ENCODE measurements around the gene NLGN1.

NLGN1 gene

GRCh38 chr3:174020156-174020555 is 622.6 kb downstream of the NLGN1 start:
- no peak for DNase-seq

GRCh38 chr3:174023421-174023820 is 625.9 kb downstream of the NLGN1 start:
- DNase-seq = no peak

DNA sequence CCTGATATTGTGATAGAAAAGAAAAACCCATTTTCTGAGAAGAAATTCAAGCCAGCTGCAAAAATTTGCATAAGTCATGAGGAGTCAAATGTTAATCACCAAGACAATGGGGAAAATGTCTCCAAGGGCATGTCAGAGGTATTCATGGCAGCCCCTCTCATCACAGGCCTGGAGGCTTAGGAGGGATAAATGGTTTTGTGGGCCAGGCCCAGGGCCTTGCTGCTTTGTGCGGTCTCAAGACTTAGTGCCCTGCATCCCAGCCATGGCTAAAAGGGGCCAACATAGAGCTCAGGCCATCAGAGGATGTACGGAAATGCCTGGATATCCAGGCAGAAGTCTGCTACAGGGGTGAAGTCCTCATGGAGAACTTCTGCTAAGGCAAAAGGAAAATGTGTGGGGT is 631.1 kb downstream of the NLGN1 start:
- DNase-seq = no peak

DNA sequence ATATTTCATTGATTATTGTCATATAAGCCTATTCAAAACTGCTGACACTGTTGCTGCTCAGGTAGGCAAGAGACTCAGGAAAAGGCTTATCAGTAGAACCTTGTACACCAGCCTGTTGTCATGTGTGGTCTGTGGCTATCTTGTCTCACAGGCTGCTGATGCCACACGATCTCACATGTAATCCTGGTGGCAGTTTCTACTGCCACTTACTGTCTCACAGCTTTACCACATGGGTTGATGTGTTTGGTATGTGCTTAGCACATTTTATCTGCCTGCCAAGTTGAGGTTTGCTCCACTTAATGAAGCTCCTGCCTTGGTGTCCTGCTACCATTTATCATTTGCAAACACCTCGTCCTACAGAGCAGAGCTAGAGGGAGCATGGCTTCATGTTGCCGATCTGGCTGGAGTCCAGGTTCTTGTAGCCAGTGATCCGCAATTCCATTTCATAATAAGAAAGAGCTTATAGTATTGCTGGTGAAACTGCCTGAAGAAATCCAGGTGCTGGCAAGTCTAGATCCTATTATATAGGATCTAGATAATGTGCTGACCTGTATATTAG is 637.9 kb downstream of the NLGN1 start:
- no peak for DNase-seq

DNA sequence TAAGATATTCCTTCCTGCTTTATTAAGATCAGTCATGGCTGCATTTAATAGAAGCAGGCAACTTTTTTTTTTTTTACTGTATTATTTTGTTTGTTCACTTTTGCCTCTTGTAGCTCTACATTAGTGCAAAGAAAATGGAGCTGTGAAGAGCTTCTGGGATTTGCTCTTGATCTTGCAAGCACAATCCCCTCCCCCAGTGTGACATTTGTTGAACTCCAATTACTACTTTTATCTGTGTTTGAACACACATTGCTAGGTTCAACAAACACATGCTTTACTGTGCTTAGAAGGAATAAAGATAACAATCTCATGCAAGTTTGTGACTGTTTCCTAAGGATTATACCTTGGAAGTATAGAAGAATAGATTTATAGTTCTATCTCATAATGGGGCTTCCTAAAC is 648.8 kb downstream of the NLGN1 start:
- DNase-seq = no peak

GRCh38 chr3:174049472-174049871 is 651.9 kb downstream of the NLGN1 start:
- DNase-seq = no peak

DNA sequence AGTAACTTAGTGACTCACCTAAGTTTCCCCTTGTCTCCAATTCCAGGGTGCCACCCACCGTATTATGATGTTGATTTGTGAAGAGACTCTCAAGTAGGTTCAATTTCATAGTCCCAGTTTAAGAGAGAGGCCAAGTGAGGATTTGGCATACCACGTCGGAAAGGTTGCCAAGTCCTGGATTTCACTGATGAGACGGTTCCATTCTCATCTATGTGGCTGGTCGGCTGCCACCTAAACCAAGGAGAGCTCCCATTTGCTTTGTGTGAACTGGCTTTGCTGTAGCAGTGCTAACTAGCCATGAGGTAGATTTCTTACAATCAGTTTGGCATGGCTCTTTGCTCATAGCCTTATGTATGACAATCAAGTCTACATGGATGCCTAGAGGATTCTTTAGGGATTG is 653.6 kb downstream of the NLGN1 start:
- no peak for DNase-seq

DNA sequence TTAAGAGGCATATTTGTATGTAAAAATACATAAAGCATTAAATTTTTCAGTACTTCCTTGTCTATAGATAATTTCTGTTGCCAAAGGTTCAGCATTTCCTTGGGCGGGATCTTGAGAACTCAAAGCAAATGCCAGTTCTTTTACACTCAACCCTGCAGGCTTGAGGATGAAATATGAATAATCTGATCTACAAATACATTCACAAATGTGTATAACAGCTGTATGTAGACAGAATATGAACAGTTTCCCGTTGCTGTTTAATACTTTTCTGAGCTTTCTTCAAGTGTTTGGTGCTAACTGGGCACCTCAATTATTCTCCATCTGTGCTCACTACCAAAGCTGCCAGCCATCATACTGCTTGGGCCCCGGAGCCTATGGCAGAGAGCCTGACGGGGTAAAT is 661.3 kb downstream of the NLGN1 start:
- DNase-seq = no peak

- no peak for DNase-seq
Measured at GRCh38 chr3:174060431-174060830, 662.9 kb downstream of the NLGN1 start.

DNA sequence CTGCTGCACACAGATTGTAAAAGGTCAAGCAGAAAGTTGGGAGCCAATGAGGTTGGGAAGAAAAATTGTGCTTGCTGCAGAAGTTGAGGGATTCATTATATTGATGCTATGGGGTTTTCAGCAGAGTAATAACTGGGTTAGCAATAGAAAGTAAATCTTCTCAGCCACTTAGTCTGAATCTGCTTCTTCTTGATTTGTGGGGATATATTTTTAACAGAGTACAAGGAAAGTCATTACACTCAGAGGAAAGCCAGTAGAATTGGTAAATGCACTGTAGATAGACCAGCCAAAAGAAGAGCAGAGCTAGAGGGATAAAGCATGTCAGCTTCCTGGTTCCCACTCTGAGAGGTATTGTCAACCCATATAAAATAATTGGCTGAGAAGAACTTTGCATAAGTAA is 663.6 kb downstream of the NLGN1 start:
- no peak for DNase-seq

DNA sequence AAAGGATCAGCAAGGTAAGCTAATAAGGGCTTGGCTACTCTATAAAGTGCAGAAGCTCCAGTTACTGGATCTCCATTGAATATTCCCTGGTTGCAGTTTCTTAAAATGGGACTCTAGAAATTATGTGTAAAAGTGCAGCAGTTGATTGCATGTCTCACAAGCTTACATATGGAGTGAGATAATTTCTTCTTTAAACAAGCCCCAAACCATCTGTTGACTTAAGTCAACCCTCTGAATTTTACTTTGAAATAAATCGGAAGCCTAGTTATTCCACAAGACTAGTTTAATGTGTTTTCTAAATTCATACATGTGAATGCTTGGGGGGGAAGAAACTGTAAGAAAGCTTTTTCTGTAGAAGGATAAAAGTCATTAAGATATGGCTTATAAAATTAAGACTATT is 664.2 kb downstream of the NLGN1 start:
- DNase-seq = no peak

- no peak for DNase-seq
Measured at GRCh38 chr3:174062923-174063322, 665.4 kb downstream of the NLGN1 start.

DNA sequence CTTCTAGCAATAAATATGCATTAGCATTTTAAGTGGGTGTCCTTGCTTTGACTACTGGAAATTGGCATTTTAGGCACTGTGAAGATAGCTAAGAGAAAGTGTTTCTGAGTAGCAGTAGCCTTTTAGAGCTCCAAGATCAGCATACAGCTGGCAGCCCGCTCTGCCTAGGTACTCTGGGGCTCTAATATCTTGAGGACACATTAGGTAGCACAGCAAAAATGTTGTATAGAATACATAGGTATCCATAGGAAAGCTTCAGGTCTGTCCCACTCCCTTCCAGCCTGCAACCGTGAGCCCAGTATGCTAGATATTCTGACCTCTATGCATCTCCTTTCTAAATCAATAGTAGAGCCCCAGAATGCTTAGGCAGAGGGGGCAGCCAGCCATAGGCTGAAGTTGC is 670.5 kb downstream of the NLGN1 start:
- DNase-seq = no peak

- DNase-seq = no peak
Measured at GRCh38 chr3:174072675-174073074, 675.1 kb downstream of the NLGN1 start.

DNA sequence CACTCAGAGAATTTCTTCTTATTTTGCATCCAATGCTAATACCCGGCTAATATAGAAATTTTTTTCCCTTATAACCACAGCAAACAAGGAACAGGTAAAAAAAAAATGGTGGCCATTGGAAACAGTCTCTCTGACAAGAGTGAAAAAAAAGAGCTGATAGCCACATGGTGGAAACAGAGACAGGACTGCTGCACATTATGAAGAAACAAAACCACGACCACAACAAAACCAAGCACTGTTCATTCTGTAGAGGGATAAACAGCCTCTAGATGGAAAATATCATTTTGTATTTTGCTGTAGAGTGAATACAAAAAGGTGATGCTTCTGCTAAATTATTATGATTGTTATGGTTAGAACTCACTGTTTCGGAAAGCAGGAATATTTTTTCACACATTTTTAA is 686.2 kb downstream of the NLGN1 start:
- no peak for DNase-seq

DNA sequence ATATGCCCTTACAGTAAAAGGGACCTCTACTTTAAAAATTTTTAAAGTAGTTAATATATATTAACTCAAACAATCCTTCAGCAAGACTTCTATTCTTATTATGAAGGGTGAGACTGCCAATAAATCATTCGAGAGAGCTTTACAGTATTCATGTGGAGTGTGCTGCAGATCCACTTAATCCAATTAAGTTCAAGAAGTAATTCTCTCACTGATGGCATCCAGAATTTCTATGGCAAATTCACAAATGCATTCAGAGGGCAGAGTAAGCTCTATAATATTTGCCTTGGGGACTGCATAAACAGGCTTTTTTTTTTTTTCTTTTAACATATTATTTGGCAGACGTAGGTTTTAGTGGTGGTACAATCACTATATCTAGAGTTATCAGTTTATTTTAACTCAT is 692.0 kb downstream of the NLGN1 start:
- DNase-seq = no peak

DNA sequence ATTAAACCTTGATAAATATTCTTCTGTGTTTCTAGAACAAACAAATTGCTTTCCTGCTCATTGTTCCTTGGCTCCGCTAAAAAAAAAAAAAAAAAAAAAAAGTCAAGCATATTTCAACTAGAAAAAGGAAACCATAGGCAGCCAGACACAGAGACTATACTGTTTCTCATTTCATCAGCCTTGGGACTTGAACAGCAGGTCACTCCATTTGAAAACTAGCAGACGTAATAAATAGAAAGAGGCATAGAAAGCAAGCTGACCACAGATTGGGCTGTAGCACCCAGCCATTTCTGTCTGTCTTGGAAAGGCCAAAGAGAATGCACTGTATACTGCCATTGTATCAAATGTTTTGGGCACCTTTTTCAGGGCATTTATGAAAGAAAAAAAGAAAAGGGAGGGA is 697.1 kb downstream of the NLGN1 start:
- DNase-seq = no peak

DNA sequence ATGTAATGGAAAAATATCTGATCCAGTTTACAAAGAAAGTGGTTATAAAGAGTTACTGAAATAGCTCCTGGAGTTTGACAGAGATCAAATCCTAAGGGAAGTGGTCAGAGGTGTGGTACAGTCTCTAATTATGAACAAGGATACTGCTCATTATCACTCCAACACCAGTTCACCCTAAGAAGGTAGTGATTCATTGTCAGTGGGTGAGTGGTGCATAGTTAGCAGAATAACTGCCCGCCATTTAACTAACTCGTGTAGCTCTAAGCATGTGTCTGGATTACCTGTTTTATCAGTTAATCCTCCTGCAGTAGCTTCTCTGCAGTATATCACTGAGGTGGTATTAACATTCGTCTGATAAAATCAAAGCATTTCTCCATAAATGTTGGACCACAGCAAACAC is 700.1 kb downstream of the NLGN1 start:
- no peak for DNase-seq

DNA sequence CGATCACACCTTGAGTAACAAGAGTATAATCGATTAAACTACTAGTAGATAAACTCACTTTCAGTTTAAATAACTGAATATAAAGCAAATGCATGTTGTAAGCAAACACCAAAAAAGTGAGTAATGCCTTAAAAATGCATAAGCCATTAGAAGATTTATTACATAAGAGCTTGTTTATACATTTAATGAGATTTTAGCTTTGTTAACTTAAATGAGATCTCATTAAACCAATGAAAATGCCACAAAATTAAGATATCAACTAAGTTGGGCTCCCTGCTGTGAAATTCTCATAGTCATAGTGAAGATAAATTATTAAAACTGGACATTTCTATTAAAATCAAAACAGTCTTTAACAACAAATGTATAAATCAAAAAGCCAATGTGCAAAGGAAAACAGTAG is 701.2 kb downstream of the NLGN1 start:
- no peak for DNase-seq

- no peak for DNase-seq
Measured at GRCh38 chr3:174099724-174100123, 702.2 kb downstream of the NLGN1 start.

DNA sequence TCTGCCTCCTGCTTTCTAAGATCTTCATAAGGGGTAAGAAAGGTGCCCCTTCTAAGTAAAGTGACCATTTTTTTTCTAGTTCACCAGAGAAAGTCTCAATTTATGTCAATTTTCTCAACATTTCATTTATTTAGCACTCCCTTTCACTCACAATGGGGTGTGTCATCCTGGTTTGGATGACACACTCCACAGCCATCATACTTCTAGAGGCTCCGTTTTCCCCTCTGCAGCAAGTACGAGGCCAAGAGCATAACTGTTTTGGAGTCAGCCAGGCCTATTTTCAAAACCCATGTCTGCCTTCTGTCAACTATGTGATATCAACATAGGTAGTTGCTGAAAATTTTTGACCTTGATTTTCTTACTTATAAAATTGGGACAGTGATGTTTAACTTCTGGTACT is 703.2 kb downstream of the NLGN1 start:
- DNase-seq = no peak

DNA sequence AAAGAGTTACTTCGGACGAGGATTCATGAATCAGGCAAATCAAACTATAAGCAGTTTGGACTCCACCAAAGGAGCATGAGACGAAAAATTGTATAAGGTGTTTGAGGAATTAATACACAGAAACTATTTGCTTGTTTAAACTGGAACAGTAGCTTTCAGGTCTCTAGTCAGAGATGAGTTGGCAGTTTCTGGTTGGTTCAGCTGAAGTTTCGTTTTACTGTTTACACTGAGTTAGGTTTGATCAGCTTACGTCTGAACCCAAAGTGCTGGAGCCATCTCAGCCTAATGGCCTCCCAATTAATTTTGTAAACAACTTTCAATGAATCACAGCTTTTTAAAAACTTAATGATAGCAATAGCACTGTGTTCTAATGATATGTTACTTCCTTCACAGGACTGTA is 703.7 kb downstream of the NLGN1 start:
- no peak for DNase-seq

GRCh38 chr3:174102274-174102673 is 704.7 kb downstream of the NLGN1 start:
- DNase-seq = no peak

DNA sequence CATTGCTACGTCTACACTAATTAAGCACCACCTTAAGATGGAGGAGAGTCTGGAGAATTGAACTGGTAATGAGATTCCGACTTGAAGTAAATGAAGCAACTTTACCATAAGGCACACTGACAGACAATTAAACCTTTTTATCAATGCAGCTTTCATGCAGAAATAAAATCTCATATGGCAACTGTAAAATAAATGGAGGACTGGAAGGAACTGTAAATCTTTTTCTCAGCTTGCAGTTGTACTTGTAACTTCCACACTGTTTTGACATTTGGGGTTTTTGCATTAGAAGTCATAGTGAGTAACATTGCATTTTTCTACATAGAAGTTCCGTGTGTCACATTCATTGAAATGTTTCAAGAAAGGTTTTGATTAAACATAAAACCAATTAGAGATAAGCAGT is 705.3 kb downstream of the NLGN1 start:
- no peak for DNase-seq

DNA sequence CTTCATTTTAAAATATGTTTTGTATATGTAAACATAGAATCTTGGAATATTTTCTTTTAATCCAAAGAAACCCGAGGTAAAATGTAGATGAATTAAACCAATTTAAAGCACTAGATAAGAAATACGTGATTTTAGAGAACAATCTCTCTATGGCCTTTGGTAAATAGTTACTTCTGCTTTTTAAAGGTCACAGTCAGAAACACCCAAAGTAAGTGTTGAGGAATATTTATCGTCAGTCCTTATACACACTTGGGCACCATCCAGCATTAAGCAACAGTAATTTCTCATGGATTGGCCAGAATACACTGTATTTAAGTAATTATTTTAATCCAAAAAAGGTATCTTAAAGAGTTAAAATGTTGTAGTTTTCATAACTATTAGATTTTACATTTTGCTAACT is 713.2 kb downstream of the NLGN1 start:
- DNase-seq = no peak

DNA sequence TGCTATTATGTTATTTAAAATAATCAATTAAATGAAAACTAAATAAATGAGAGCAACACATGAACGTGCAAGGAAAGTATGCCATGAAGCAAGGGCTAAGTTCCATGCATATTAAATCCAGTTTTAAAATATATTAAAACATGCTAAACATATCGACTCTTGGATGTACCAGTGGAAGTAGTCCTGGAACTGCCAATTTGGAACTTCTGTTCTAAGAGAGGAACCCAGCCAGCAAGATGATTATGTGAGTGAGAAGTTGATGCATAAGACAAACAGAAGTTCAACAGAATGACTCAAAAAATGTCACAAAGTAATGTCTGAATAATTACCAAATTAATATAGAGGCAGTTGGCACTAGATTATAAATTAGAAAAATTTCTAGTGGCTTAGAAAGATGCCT is 714.2 kb downstream of the NLGN1 start:
- no peak for DNase-seq

Data from activated naive CD4-positive, alpha-beta T cell treated with anti-CD3 and anti-CD28 coated beads, Interleukin-2, amount 50 U/mL, for 16 hours (primary cell).